Stomach (tissue), 9 donors: ENCODE data around the gene MYO16. TPM values are rescaled to one million over a fixed set of nuclear protein-coding genes. Genes with fewer than 3 reads are reported as not detected.

Source experiments
- DNase-seq, 2 donors: peaks; one replicate each; pipeline versions ENCODE4 v3.0.0 to v3.0.0-alpha.2; 2013 to 2019
- H3K27ac ChIP-seq, 5 donors: fragments of 200-600 bp in 4 of 5; sonication (generic) in 4 of 5; one replicate each; pipeline ENCODE4 v1.5.1; 2013 to 2019; ENCODE audit warnings: mild to moderate bottlenecking in 1 of 5, moderate library complexity in 1 of 5
- H3K27me3 ChIP-seq, 3 donors: fragments of 200-600 bp; sonication (generic); one replicate each; pipeline ENCODE4 v1.5.1; 2017 to 2019; ENCODE audit warnings: mixed run types in 1 of 3
- H3K36me3 ChIP-seq, 4 donors: fragments of 200-600 bp; sonication (generic); 1 replicate in 3 of 4; 2 replicates in 1 of 4; pipeline ENCODE4 v1.5.1; 2016 to 2019
- H3K4me1 ChIP-seq, 4 donors: fragments of 200-600 bp; sonication (generic); one replicate each; pipeline ENCODE4 v1.5.1; 2016 to 2019
- H3K4me3 ChIP-seq, 4 donors: fragments of 200-600 bp; sonication (generic) in 3 of 4; one replicate each; pipeline ENCODE4 v1.5.1; 2016 to 2019; ENCODE audit warnings: mild to moderate bottlenecking in 1 of 4
- H3K9me3 ChIP-seq, 4 donors: fragments of 200-600 bp; sonication (generic); one replicate each; pipeline ENCODE4 v1.5.1; 2016 to 2019
- EP300 ChIP-seq: sonication (generic); formaldehyde crosslinking; IDR thresholded peaks from one replicate; pipeline ENCODE4 v1.6.1; 2017; ENCODE audit warnings: antibody characterized with exemption
- POLR2A ChIP-seq, 4 donors: fragments of 450-650 bp; IDR thresholded peaks; one replicate each; pipeline ENCODE4 v1.6.1; 2016; ENCODE audit warnings: antibody characterized with exemption in 4 of 4, control low read depth in 2 of 4, mild to moderate bottlenecking in 1 of 4, moderate library complexity in 1 of 4
- POLR2AphosphoS5 ChIP-seq, 3 donors: sonication (generic); formaldehyde crosslinking; IDR thresholded peaks; one replicate each; pipeline ENCODE4 v1.6.1; 2016; ENCODE audit warnings: antibody characterized with exemption in 3 of 3
- WGBS, 5 donors: extraction: QIAGEN DNeasy Blood & Tissue Kit in 3 of 5; methylation state at CpG; one replicate each; pipeline versions ENCODE4 v1.1.5 to v1.1.7; 2013 to 2018; 5-methylcytosine and 5-hydroxymethylcytosine counted together
- intact Hi-C: fragments of 100-400 bp; cut with DNase I; formaldehyde crosslinking; loops from one replicate; pipeline ENCODE4 v1.15.1; 2023; ENCODE audit warnings: low total_unique reads
- polyA plus RNA-seq, 3 donors: library from polyadenylated mRNA; stranded (reverse); fragments of 200-250 nt; gene quantifications; one replicate each; pipeline ENCODE4 v1.2.3, GENCODE V29; 2013
- total RNA-seq, 5 donors: library from RNA; depleted of rRNA; stranded (reverse); fragments of >200 nt; gene quantifications; one replicate each; pipeline versions ENCODE4 v1.1.0 to v1.2.3, GENCODE V29; 2014 to 2016
- TF ChIP-seq, protein P1 (sequence below), 7 experiments: fragments of 450-650 bp in 4 of 7; fragments of 200-600 bp in 3 of 7; sonication (generic) in 3 of 7; IDR thresholded peaks; one replicate each; pipeline ENCODE4 v1.5.1; 2016 to 2019; ENCODE audit warnings: antibody characterized with exemption in 7 of 7, control low read depth in 2 of 7, mild to moderate bottlenecking in 1 of 7
- donor health status: healthy with polysubstance abuse.
- donor health status: Bipolar disorder and iron deficiency.
- donor health status: healthy.

The MYO16 gene
- total and polyA plus RNA-seq, 8 donors, result under 0.01 to 1.8 (median 0.15) TPM; not detected in 3

DNA sequence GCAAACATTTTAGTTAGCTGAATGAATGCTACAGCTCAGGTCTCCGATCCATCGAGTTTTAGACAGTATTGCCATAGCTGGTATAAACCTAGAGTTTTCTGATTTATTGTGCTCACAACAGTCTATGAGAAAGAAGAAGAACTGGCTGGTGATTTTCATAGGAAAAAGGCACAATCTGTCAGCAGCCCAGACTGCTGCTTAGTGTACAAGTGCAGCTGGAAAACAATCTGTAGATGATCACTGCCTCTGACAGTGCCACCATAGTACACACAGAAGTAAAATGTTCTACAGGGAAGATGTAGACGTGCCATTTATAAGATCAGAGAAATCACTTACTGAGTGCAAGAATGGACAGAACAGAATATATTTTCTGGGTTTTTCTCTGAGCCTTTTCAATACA, 48.4 kb downstream of the MYO16 start:
- TF ChIP-seq, protein P1, sequence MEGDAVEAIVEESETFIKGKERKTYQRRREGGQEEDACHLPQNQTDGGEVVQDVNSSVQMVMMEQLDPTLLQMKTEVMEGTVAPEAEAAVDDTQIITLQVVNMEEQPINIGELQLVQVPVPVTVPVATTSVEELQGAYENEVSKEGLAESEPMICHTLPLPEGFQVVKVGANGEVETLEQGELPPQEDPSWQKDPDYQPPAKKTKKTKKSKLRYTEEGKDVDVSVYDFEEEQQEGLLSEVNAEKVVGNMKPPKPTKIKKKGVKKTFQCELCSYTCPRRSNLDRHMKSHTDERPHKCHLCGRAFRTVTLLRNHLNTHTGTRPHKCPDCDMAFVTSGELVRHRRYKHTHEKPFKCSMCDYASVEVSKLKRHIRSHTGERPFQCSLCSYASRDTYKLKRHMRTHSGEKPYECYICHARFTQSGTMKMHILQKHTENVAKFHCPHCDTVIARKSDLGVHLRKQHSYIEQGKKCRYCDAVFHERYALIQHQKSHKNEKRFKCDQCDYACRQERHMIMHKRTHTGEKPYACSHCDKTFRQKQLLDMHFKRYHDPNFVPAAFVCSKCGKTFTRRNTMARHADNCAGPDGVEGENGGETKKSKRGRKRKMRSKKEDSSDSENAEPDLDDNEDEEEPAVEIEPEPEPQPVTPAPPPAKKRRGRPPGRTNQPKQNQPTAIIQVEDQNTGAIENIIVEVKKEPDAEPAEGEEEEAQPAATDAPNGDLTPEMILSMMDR (IDR thresholded peaks at IDR 0.05), result no peak
- no peak for TF ChIP-seq POLR2AphosphoS5 (IDR thresholded peaks at IDR 0.05)
- no peak for TF ChIP-seq POLR2A (IDR thresholded peaks at IDR 0.05)
- no peak for TF ChIP-seq EP300
- Histone ChIP-seq H3K27ac (no peak overlapping the region), H3K27me3 (no peaks in the 10 kb centered on the region), H3K9me3 (no peaks in the 10 kb centered on the region), H3K4me1 (no peaks in the 10 kb centered on the region), H3K4me3 (no peak overlapping the region), H3K36me3 (no peaks in the 10 kb centered on the region)
- 75 to 87% (median 83%) methylated on average over 3 of the region's 3 CpGs for WGBS, 5 donors
- intact Hi-C loops, result no loop called here
- no peak for DNase-seq

DNA sequence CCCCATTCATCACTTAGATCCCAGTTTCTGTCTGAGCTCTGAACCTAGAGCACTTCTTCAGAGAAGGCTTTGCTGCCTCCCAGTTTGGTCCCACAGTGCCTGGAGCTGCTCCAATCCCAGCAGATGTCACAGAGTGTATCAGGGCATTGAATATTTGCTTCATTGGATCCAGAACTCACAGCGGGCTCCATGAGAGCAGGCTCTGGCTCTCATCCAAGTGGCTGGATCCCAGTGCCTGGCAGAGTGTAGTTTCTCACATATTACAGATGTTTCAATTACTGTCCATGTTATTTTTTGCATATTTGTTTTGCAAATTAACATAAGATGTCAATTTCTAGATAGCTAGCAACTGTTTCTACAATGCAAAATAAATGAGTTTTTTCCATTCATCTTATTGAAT, 50.6 kb downstream of the MYO16 start:
- intact Hi-C loops, result no loop called here
- no peak overlapping the region for H3K27ac ChIP-seq
- no peak for DNase-seq
- H3K4me3 ChIP-seq, result no peak overlapping the region
- TF ChIP-seq, protein P1 (IDR thresholded peaks at IDR 0.05), result no peak
- TF ChIP-seq EP300 (no peak), POLR2A (IDR thresholded peaks at IDR 0.05) (no peak), POLR2AphosphoS5 (IDR thresholded peaks at IDR 0.05) (no peak)
- 47 to 76% (median 68%) methylated on average over 1 of the region's 1 CpG for WGBS, 5 donors
- H3K4me1 ChIP-seq, result no peaks in the 10 kb centered on the region
- no peaks in the 10 kb centered on the region for H3K9me3 ChIP-seq
- no peaks in the 10 kb centered on the region for H3K36me3 ChIP-seq
- no peaks in the 10 kb centered on the region for H3K27me3 ChIP-seq

DNA sequence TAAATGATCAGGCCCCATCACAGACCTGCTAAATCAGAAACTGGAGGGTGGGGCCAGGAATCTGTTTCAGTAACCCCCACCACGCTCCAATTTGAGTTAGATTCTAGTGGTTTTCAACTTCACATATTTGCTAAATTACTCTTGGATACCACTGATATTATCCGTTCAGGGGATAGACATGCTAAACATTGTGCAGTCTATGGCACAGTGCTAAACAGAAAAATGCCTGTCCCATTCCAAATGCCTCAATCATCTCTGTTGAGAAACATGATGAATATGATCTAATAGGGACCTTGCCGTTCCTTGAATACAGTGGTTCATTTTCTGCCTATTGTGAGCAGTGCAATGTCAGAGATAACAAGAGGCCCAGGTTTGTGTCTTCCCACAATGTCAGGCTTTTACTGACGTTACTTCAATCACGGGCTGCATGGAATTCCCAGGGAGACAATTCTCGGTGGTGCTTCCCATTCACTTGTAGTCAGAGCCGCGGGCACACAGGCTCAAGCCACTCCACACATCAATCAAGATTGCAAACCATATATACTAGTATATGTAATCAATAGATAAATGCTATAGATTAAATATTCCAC, 52.7 kb downstream of the MYO16 start:
- 65 to 87% (median 74%) methylated on average over 8 of the region's 8 CpGs for WGBS, 5 donors
- H3K9me3 ChIP-seq, result no peaks in the 10 kb centered on the region
- no peaks in the 10 kb centered on the region for H3K4me1 ChIP-seq
- intact Hi-C loops, result no loop called here
- no peaks in the 10 kb centered on the region for H3K27me3 ChIP-seq
- DNase-seq, result no peak
- H3K36me3 ChIP-seq, result no peaks in the 10 kb centered on the region
- H3K27ac ChIP-seq, result no peak overlapping the region
- TF ChIP-seq POLR2A (IDR thresholded peaks at IDR 0.05) (no peak), EP300 (no peak), POLR2AphosphoS5 (IDR thresholded peaks at IDR 0.05) (no peak)
- TF ChIP-seq, protein P1 (IDR thresholded peaks at IDR 0.05), result no peak
- no peak overlapping the region for H3K4me3 ChIP-seq

DNA sequence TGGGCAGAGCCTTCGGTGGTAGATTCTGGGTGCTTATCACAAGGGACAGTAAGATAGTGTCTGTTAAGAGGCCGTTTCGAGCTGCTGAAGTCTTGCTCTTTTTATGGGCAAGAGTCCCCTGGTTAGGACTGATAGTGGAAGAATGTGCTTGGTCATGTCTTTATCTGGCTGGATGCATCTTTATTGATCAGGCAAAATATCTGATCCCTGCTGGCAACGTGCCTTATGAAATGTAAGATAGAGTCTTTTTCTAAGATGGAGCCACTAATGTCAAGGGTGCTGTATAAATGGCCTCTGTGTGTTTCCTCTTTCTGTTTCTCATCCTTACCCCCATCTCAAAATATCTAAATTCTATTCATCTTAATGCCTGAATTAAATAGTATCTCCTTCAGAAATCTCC, 53.3 kb downstream of the MYO16 start:
- Histone ChIP-seq H3K4me3 (no peak overlapping the region), H3K9me3 (no peaks in the 10 kb centered on the region), H3K4me1 (no peaks in the 10 kb centered on the region), H3K27ac (no peak overlapping the region), H3K27me3 (no peaks in the 10 kb centered on the region), H3K36me3 (no peaks in the 10 kb centered on the region)
- WGBS, 5 donors, result 69 to 80% (median 71%) methylated on average over 4 of the region's 4 CpGs
- DNase-seq, result no peak
- intact Hi-C loops, result no loop called here
- no peak for TF ChIP-seq EP300
- TF ChIP-seq, protein P1 (IDR thresholded peaks at IDR 0.05), result no peak
- TF ChIP-seq POLR2A (IDR thresholded peaks at IDR 0.05), result no peak
- no peak for TF ChIP-seq POLR2AphosphoS5 (IDR thresholded peaks at IDR 0.05)
